MCF 10A (cell line): ENCODE measurements around the gene MED23. TPM values are rescaled to one million over a fixed set of nuclear protein-coding genes. Genes with fewer than 3 reads are reported as not detected.

Source experiments
- BruUV-seq: library from RNA; stranded (reverse); fragments of 400-500 nt; replicated peaks from 2 replicates; lab custom pipeline; 2021; lab: Mats Ljungman, UMichigan
- CTCF ChIA-PET: fragments of 300-600 bp; sonication (Branson Sonifier 250); formaldehyde crosslinking; extraction: SDS; loops from one replicate; lab custom pipeline; 2021; ENCODE audit warnings: antibody characterized with exemption, inconsistent platforms; lab: Yijun Ruan, JAX
- POLR2A ChIA-PET: fragments of 300-600, 350-650 bp; sonication (Branson Sonifier 250); formaldehyde crosslinking; extraction: SDS; loops from one replicate; lab custom pipeline; 2020; ENCODE audit warnings: antibody characterized with exemption, inconsistent platforms; lab: Yijun Ruan, JAX
- DNase-seq: peaks from one replicate; pipeline ENCODE4 v3.0.0-alpha.2; 2018; ENCODE audit not compliant: unreplicated experiment
- H3K27ac Mint-ChIP-seq: one replicate; pipeline ENCODE4 v1.8.0; 2022; ENCODE audit warnings: mild to moderate bottlenecking, low read depth, mixed read lengths; ENCODE audit not compliant: unreplicated experiment
- H3K27me3 Mint-ChIP-seq: one replicate; pipeline ENCODE4 v1.8.0; 2022; ENCODE audit warnings: mixed read lengths; ENCODE audit not compliant: insufficient read depth, unreplicated experiment
- H3K36me3 Mint-ChIP-seq: one replicate; pipeline ENCODE4 v1.8.0; 2022; ENCODE audit warnings: mild to moderate bottlenecking, moderate library complexity, mixed read lengths; ENCODE audit not compliant: insufficient read depth, unreplicated experiment
- H3K4me1 Mint-ChIP-seq: one replicate; pipeline ENCODE4 v1.8.0; 2022; ENCODE audit warnings: mixed read lengths; ENCODE audit not compliant: insufficient read depth, unreplicated experiment
- H3K4me3 Mint-ChIP-seq: one replicate; pipeline ENCODE4 v1.8.0; 2022; ENCODE audit warnings: mild to moderate bottlenecking, moderate library complexity, mixed read lengths; ENCODE audit not compliant: unreplicated experiment
- H3K9me3 Mint-ChIP-seq: one replicate; pipeline ENCODE4 v1.8.0; 2022; ENCODE audit warnings: mixed read lengths; ENCODE audit not compliant: unreplicated experiment
- intact Hi-C: fragments of 100-400 bp; cut with micrococcal nuclease; formaldehyde crosslinking; loops from 2 replicates; pipeline ENCODE4 v1.14.1; 2022
- total RNA-seq: library from RNA; stranded (reverse); gene quantifications from 2 replicates; pipeline ENCODE4 v1.2.3, GENCODE V29; 2022
- TF ChIP-seq, protein P1 (sequence below): fragments of 200-600 bp; IDR thresholded peaks from one replicate; pipeline ENCODE4 v1.8.0; 2022; ENCODE audit warnings: antibody characterized with exemption, mild to moderate bottlenecking; ENCODE audit not compliant: unreplicated experiment

The MED23 gene
- total RNA-seq, 1 experiment from 2014 or later: 20.6 TPM

DNA sequence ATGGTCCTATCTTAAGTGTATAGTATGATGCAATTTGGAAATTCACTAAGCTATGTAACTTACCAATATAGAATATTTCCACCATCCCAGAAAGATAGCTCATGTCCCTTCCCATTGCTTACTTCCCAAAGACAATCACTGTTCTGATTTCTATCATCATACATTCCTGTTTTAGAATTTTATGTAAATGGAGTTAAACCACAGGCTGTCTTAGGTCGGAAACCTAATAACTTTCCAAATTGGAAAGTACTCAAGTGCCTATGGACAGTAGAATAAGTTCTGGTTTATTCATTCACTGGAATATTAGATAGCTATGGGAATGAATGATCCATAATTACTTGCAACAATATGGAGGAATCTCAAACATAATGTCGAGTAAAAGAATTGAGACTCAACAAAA is 29.2 kb upstream of the MED23 start:
- intact Hi-C loops: no loop called here
- POLR2A ChIA-PET: interaction anchor here (0.9 kb wide), 1 partner anchor 29 kb away, joined by 3 read pairs; the partner anchor contains the start of gene MED23
- no peaks in the 10 kb centered on the region for H3K36me3 Mint-ChIP-seq
- no peak overlapping the region for H3K27ac Mint-ChIP-seq
- DNase-seq: no peak
- no peak overlapping the region for H3K4me3 Mint-ChIP-seq
- H3K4me1 Mint-ChIP-seq: peaks cover 13% of the 10 kb centered on the region
- TF ChIP-seq, protein P1, sequence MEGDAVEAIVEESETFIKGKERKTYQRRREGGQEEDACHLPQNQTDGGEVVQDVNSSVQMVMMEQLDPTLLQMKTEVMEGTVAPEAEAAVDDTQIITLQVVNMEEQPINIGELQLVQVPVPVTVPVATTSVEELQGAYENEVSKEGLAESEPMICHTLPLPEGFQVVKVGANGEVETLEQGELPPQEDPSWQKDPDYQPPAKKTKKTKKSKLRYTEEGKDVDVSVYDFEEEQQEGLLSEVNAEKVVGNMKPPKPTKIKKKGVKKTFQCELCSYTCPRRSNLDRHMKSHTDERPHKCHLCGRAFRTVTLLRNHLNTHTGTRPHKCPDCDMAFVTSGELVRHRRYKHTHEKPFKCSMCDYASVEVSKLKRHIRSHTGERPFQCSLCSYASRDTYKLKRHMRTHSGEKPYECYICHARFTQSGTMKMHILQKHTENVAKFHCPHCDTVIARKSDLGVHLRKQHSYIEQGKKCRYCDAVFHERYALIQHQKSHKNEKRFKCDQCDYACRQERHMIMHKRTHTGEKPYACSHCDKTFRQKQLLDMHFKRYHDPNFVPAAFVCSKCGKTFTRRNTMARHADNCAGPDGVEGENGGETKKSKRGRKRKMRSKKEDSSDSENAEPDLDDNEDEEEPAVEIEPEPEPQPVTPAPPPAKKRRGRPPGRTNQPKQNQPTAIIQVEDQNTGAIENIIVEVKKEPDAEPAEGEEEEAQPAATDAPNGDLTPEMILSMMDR: no peak
- no peaks in the 10 kb centered on the region for H3K27me3 Mint-ChIP-seq
- BruUV-seq: no TSS peak
- CTCF ChIA-PET: interaction anchor here (0.5 to 2.0 kb wide), 5 partner anchors 29 to 784 kb away, joined by 3 to 6 read pairs (median 5); partner anchors contain the start of gene MED23
- H3K9me3 Mint-ChIP-seq: no peaks in the 10 kb centered on the region

- POLR2A ChIA-PET: interaction anchor here (0.9 kb wide), 1 partner anchor 28 kb away, joined by 3 read pairs; the partner anchor contains the start of gene MED23
- intact Hi-C loops: no loop called here
These were observed 28.6 kb upstream of the MED23 start for GRCh38 chr6:131656667-131657066.

GRCh38 chr6:131655951-131656350 is 27.9 kb upstream of the MED23 start:
- no peak for DNase-seq
- no peak overlapping the region for H3K27ac Mint-ChIP-seq
- CTCF ChIA-PET: interaction anchor here (0.7 to 1.1 kb wide), 3 partner anchors 75 to 293 kb away, joined by 3 to 4 read pairs (median 3); no protein-coding TSS in a partner anchor
- TF ChIP-seq, protein P1: no peak
- POLR2A ChIA-PET: no interaction called here
- intact Hi-C loops: no loop called here
- H3K36me3 Mint-ChIP-seq: no peaks in the 10 kb centered on the region
- H3K27me3 Mint-ChIP-seq: no peaks in the 10 kb centered on the region
- H3K4me3 Mint-ChIP-seq: no peak overlapping the region
- no peaks in the 10 kb centered on the region for H3K9me3 Mint-ChIP-seq
- no TSS peak for BruUV-seq
- peaks cover 14% of the 10 kb centered on the region for H3K4me1 Mint-ChIP-seq

More at GRCh38 chr6:131656667-131657066, 28.6 kb upstream of the MED23 start:
- no peak overlapping the region for H3K4me3 Mint-ChIP-seq
- no TSS peak for BruUV-seq
- CTCF ChIA-PET: interaction anchor here (0.7 to 2.0 kb wide), 5 partner anchors 29 to 293 kb away, joined by 3 to 6 read pairs (median 5); partner anchors contain the start of gene MED23
- H3K4me1 Mint-ChIP-seq: peaks cover 14% of the 10 kb centered on the region
- no peaks in the 10 kb centered on the region for H3K36me3 Mint-ChIP-seq
- H3K27ac Mint-ChIP-seq: no peak overlapping the region
- DNase-seq: no peak
- H3K27me3 Mint-ChIP-seq: no peaks in the 10 kb centered on the region
- H3K9me3 Mint-ChIP-seq: no peaks in the 10 kb centered on the region
- TF ChIP-seq, protein P1: no peak

GRCh38 chr6:131655387-131655786 is 27.3 kb upstream of the MED23 start:
- ChIA-PET CTCF (interaction anchor here (1.0 to 2.9 kb wide), 2 partner anchors 27 to 259 kb away, joined by 3 to 15 read pairs; partner anchors contain the start of gene MED23), POLR2A (no interaction called here)
- Mint-ChIP-seq H3K4me1 (peaks cover 13% of the 10 kb centered on the region), H3K36me3 (no peaks in the 10 kb centered on the region), H3K27ac (no peak overlapping the region), H3K27me3 (no peaks in the 10 kb centered on the region), H3K4me3 (no peak overlapping the region), H3K9me3 (no peaks in the 10 kb centered on the region)
- TF ChIP-seq, protein P1: no peak
- no TSS peak for BruUV-seq
- intact Hi-C loops: no loop called here
- DNase-seq: no peak
